ACC112 (cell line): ENCODE measurements around the gene CALD1.

Source experiments
- H2AFZ ChIP-seq: fragments of 200-600 bp; sonication (generic); one replicate; pipeline ENCODE4 v1.6.0; 2017; ENCODE audit warnings: antibody characterized with exemption, low read length; ENCODE audit not compliant: unreplicated experiment
- H3K27ac ChIP-seq: fragments of 200-600 bp; sonication (generic); 2 replicates; pipeline ENCODE4 v1.5.1; 2014; ENCODE audit warnings: low read depth, mild to moderate bottlenecking, antibody characterized with exemption, low read length, moderate library complexity
- H3K27me3 ChIP-seq: fragments of 200-600 bp; sonication (generic); 2 replicates; pipeline ENCODE4 v1.6.1; 2014; ENCODE audit warnings: mild to moderate bottlenecking, antibody characterized with exemption, low read length, moderate library complexity, mixed read lengths; ENCODE audit not compliant: insufficient read depth
- H3K36me3 ChIP-seq: fragments of 200-600 bp; sonication (generic); 2 replicates; pipeline ENCODE4 v1.6.1; 2016; ENCODE audit warnings: mild to moderate bottlenecking, antibody characterized with exemption, low read length, moderate library complexity, mixed read lengths; ENCODE audit not compliant: insufficient read depth
- H3K4me1 ChIP-seq: fragments of 200-600 bp; sonication (generic); one replicate; pipeline ENCODE4 v1.6.1; 2016; ENCODE audit warnings: low read length, mixed read lengths; ENCODE audit not compliant: insufficient read depth, unreplicated experiment, control insufficient read depth
- H3K4me3 ChIP-seq: fragments of 200-600 bp; sonication (generic); 2 replicates; pipeline ENCODE4 v1.5.1; 2014; ENCODE audit warnings: mild to moderate bottlenecking, low read depth, low read length
- H3K79me2 ChIP-seq: fragments of 200-600 bp; sonication (generic); one replicate; pipeline ENCODE4 v1.6.0; 2016; ENCODE audit warnings: low read length; ENCODE audit not compliant: control insufficient read depth, unreplicated experiment, insufficient read depth

CALD1 gene

DNA sequence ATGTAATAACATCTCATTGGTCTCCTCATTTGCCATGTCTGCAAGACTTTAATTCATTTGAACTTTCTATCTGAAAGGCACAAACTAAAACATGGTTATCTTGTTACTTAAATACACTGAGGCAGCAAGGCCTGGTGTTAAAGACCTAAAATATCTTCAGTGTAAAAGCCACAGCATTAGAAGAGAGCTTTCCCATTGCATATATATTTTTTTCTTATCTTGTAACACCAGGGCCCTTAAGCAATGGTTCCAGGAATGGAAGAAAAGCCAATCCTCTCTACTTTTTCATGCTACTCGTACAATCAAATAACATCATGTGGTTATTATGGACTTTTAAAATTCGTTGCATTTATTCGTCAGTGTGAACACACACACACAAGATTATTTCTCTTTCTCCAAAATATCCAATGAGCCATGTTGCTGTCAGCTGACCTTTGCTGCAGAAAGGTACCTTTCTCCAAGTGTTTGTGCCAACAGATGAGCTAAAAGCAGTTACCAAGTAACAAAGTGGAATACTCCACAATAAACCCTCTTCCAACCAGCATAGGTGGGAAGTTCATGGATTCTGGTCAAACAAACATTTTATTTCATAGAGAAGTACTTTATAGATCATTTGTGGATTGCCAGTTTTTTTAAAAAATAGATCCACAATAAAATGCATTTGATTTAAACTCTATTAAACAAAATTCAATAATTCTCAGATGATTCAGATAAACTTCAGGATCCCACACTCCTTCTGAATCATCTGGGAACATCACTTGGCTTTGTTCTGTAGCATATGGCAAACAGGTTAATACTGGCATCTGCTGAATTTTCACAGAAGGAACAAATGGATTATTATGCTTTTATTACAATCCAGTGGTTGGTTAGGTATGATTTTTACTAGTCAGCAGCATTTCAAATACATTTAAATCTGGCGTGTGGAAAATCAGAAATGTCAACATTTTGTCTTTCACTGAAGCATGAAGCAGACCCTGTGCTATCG, 143.6 kb downstream of the CALD1 start:
- H3K79me2 ChIP-seq: peaks cover 56% of the 10 kb centered on the region
- H3K36me3 ChIP-seq: peaks cover 26% of the 10 kb centered on the region
- peaks cover 43% of the 10 kb centered on the region for H3K4me1 ChIP-seq
- no peak overlapping the region for H2AFZ ChIP-seq
- no peak overlapping the region for H3K27ac ChIP-seq
- H3K27me3 ChIP-seq: no peaks in the 10 kb centered on the region
- no peak overlapping the region for H3K4me3 ChIP-seq

DNA sequence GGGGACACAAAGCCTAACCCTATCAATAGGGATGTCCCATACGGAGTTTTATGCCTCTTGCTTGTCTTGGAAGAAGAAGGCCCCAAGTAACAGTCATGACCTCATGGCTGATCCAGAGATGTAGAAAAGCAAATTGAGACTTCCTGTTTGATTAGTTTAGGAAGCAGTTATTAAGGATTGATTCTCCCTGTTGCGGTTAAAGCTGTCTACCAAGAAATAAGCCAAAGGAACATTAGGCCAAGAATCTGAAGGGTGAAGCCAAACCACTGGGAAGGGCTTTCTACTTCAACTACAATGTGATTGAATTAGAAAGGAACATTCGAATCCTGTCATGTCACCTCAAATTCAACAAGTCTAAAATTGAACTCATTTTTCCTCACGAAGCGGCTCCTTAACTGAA, 146.3 kb downstream of the CALD1 start:
- H2AFZ ChIP-seq: no peak overlapping the region
- H3K4me1 ChIP-seq: peaks cover 26% of the 10 kb centered on the region
- no peaks in the 10 kb centered on the region for H3K27me3 ChIP-seq
- H3K79me2 ChIP-seq: peaks cover 54% of the 10 kb centered on the region
- H3K36me3 ChIP-seq: peaks cover 35% of the 10 kb centered on the region
- H3K27ac ChIP-seq: peak overlapping the region; percentile 1
- no peak overlapping the region for H3K4me3 ChIP-seq

DNA sequence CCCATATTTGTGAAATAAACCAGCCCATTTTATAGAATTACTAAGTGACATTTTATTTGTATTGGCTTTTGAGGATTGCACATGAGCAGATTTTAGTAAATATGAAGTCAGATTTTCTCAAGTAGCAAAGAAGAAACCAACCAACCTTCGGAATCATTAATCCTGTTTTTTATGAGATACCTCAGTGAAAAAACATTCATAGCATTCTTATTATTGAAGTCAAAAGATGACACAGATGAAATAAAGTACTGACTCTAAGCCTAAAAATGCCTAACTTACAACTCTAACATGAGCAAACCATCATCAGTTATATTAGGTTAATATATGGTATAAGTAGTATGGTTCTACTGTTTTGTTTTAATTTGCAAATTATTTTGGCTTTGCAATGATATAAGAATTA, 147.0 kb downstream of the CALD1 start:
- H2AFZ ChIP-seq: no peak overlapping the region
- peaks cover 52% of the 10 kb centered on the region for H3K79me2 ChIP-seq
- H3K4me1 ChIP-seq: peaks cover 30% of the 10 kb centered on the region

DNA sequence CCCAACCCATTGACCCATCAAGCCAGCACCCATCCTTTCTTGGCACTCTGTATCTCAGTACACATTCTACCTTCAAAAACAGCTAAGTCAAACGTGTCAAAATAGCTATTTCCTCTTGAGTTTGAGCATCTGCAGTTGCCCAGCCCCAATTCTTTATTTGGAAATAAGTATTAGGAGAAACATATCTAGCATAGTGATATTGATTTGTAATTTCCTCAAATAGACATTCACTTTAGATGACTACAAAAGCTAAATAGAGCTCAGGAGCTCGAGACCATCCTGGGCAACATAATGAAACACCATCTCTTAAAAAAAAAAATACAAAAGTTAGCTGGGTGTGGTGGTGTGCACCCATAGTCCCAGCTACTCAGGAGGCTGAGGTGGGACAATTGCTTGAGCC, 147.6 kb downstream of the CALD1 start:
- no peak overlapping the region for H3K27ac ChIP-seq
- H3K4me3 ChIP-seq: no peak overlapping the region
- peaks cover 42% of the 10 kb centered on the region for H3K36me3 ChIP-seq
- no peak overlapping the region for H2AFZ ChIP-seq
- H3K4me1 ChIP-seq: peaks cover 37% of the 10 kb centered on the region
- no peaks in the 10 kb centered on the region for H3K27me3 ChIP-seq
- H3K79me2 ChIP-seq: peaks cover 55% of the 10 kb centered on the region

More for the DNA sequence above, 147.0 kb downstream of the CALD1 start:
- Histone ChIP-seq H3K36me3 (peaks cover 35% of the 10 kb centered on the region), H3K4me3 (no peak overlapping the region), H3K27ac (peak overlapping the region; percentile 1; the same call in 1 of the 2 replicates), H3K27me3 (no peaks in the 10 kb centered on the region)

DNA sequence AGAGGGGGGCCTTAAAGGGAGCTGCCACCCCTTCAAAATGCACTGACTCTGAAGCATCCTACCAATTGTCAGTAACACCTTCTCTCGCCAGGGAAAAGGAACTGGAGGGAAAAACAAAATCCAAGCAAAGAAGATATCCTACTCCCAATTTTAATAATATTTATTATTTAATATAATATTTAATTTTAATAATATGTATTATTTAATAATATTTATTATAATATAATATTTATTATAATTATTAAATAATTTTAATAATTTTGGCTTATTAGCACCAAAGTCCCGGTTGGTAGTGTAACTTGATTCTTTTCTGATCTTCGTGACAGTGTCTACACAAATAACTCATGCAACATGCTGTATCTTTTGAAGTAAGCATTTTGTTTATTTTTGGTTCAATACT, 148.3 kb downstream of the CALD1 start:
- H2AFZ ChIP-seq: no peak overlapping the region
- peaks cover 51% of the 10 kb centered on the region for H3K79me2 ChIP-seq
- H3K27me3 ChIP-seq: no peaks in the 10 kb centered on the region
- H3K4me3 ChIP-seq: no peak overlapping the region
- peaks cover 44% of the 10 kb centered on the region for H3K4me1 ChIP-seq
- H3K36me3 ChIP-seq: peaks cover 46% of the 10 kb centered on the region
- no peak overlapping the region for H3K27ac ChIP-seq

DNA sequence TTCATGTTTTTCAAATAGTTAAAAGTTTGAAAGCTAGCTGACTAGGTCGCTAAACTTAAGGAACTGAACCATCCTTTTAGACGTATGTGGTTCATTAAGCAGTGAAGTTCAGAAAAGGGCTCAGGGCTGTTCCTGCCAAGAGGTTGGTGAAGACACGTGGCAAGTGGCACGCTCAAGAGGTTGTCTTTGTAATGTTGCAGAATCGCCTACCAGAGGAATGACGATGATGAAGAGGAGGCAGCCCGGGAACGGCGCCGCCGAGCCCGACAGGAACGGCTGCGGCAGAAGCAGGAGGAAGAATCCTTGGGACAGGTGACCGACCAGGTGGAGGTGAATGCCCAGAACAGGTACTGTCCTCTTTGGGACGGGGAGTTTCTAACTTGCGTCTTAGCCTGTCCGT, 149.1 kb downstream of the CALD1 start:
- Histone ChIP-seq H3K4me3 (no peak overlapping the region), H3K4me1 (peaks cover 48% of the 10 kb centered on the region), H3K36me3 (peaks cover 42% of the 10 kb centered on the region), H3K79me2 (peaks cover 42% of the 10 kb centered on the region), H3K27ac (no peak overlapping the region), H3K27me3 (no peaks in the 10 kb centered on the region), H2AFZ (no peak overlapping the region)

DNA sequence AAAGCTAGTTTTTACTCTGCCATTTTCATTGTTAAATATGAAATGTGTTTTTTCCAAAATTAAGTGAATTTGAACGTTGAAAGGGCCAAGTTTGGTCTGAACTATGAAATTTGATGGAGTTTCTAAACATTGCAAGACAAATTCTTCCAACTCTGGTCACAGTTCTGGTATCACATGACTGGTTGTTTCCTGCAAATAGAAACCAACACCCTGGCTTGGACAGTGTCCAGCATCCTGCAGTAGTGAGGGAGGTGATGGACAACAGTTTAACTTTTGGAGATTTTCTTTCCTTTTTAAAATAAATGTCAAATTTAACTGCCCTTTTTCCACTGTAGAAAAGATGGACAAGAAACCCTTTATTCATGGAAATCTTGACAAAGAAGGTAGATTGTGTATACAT, 152.1 kb downstream of the CALD1 start:
- no peak overlapping the region for H2AFZ ChIP-seq
- peaks cover 38% of the 10 kb centered on the region for H3K79me2 ChIP-seq
- no peaks in the 10 kb centered on the region for H3K27me3 ChIP-seq
- no peak overlapping the region for H3K4me3 ChIP-seq
- peaks cover 66% of the 10 kb centered on the region for H3K4me1 ChIP-seq
- H3K36me3 ChIP-seq: peaks cover 43% of the 10 kb centered on the region
- H3K27ac ChIP-seq: peak overlapping the region; percentile 94

DNA sequence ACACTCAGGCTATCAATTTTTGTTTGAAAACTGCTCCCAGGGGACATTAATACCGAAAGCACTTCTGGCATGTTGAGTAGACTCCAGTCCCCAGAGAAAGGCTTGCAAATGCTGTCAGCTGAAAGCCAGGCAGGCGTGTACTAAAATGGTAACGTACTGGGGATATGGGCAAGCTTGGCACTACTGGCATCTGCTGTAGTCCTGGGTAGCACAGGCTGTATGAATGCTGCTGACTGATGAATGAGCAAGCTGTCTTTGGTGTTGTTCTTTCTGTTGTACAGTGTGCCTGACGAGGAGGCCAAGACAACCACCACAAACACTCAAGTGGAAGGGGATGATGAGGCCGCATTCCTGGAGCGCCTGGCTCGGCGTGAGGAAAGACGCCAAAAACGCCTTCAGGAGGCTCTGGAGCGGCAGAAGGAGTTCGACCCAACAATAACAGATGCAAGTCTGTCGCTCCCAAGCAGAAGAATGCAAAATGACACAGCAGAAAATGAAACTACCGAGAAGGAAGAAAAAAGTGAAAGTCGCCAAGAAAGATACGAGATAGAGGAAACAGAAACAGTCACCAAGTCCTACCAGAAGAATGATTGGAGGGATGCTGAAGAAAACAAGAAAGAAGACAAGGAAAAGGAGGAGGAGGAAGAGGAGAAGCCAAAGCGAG, 153.4 kb downstream of the CALD1 start:
- no peaks in the 10 kb centered on the region for H3K27me3 ChIP-seq
- peak overlapping the region; percentile 71 for H3K4me3 ChIP-seq
- peak overlapping the region; percentile 94 for H3K27ac ChIP-seq
- H2AFZ ChIP-seq: no peak overlapping the region
- H3K79me2 ChIP-seq: peaks cover 30% of the 10 kb centered on the region
- H3K36me3 ChIP-seq: peaks cover 49% of the 10 kb centered on the region
- H3K4me1 ChIP-seq: peaks cover 68% of the 10 kb centered on the region

DNA sequence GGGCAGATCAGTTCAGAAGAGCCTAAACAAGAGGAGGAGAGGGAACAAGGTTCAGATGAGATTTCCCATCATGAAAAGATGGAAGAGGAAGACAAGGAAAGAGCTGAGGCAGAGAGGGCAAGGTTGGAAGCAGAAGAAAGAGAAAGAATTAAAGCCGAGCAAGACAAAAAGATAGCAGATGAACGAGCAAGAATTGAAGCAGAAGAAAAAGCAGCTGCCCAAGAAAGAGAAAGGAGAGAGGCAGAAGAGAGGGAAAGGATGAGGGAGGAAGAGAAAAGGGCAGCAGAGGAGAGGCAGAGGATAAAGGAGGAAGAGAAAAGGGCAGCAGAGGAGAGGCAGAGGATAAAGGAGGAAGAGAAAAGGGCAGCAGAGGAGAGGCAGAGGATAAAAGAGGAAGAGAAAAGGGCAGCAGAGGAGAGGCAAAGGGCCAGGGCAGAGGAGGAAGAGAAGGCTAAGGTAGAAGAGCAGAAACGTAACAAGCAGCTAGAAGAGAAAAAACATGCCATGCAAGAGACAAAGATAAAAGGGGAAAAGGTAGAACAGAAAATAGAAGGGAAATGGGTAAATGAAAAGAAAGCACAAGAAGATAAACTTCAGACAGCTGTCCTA, 154.1 kb downstream of the CALD1 start:
- Histone ChIP-seq H3K4me3 (peak overlapping the region; percentile 71), H3K36me3 (peaks cover 49% of the 10 kb centered on the region)

DNA sequence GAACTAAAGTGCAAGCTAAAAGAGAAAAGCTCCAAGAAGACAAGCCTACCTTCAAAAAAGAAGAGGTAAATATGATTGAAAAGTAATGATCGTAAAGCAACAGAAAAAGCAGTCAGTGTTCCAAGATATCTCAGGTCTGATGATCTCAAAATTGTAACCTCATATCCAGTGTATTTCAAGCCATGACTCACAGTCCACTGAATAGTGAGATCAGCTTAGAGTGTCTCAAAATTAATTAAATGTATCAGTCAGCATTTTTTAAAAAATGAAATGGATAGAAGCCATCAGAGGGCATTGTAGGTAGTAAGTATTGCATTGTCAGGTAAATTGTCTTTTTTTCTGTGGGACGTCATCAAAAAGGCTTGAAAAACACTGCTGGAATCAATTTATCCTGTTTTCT, 156.3 kb downstream of the CALD1 start:
- Histone ChIP-seq H3K27ac (peak overlapping the region; percentile 59), H2AFZ (no peak overlapping the region), H3K36me3 (peaks cover 39% of the 10 kb centered on the region)

More for the DNA sequence above, 154.1 kb downstream of the CALD1 start:
- Histone ChIP-seq H3K79me2 (peaks cover 28% of the 10 kb centered on the region), H3K27me3 (no peaks in the 10 kb centered on the region), H2AFZ (no peak overlapping the region), H3K4me1 (peaks cover 68% of the 10 kb centered on the region), H3K27ac (peak overlapping the region; percentile 94)

More for the DNA sequence above, 156.3 kb downstream of the CALD1 start:
- Histone ChIP-seq H3K4me1 (peaks cover 64% of the 10 kb centered on the region), H3K27me3 (no peaks in the 10 kb centered on the region), H3K79me2 (peaks cover 19% of the 10 kb centered on the region), H3K4me3 (no peak overlapping the region; the same call in 1 of the 2 replicates)
